Activated naive CD4-positive, alpha-beta T cell treated with anti-CD3 and anti-CD28 coated beads for 36 hours (primary cell): ENCODE data around the gene GUCY2C. TPM values are rescaled to one million over a fixed set of nuclear protein-coding genes. Genes with fewer than 3 reads are reported as not detected.
"Not testable (repeated sequence)": the region's sequence is repeated elsewhere in the genome, so short reads cannot be mapped to it uniquely, and the experiment has no call there.

Experiments
- CTCF ChIA-PET: fragments of 350-600 bp; sonication (Branson Sonifier 250); formaldehyde crosslinking; loops from one replicate; lab custom pipeline; 2021; ENCODE audit warnings: antibody characterized with exemption; lab: Charles Lee
- DNase-seq: peaks from one replicate; pipeline ENCODE4 v3.0.0-alpha.2; 2020
- H3K27ac Mint-ChIP-seq: one replicate; pipeline ENCODE4 v1.8.0; 2021; ENCODE audit warnings: mild to moderate bottlenecking, mixed read lengths
- H3K27me3 Mint-ChIP-seq: one replicate; pipeline ENCODE4 v1.8.0; 2021; ENCODE audit warnings: low read depth, mixed read lengths
- H3K36me3 Mint-ChIP-seq: one replicate; pipeline ENCODE4 v1.8.0; 2021; ENCODE audit warnings: low read depth, mixed read lengths
- H3K4me1 Mint-ChIP-seq: one replicate; pipeline ENCODE4 v1.8.0; 2021; ENCODE audit warnings: low read depth, mixed read lengths
- H3K4me3 Mint-ChIP-seq: one replicate; pipeline ENCODE4 v1.8.0; 2021; ENCODE audit warnings: mild to moderate bottlenecking, moderate library complexity, mixed read lengths
- H3K9me3 Mint-ChIP-seq: one replicate; pipeline ENCODE4 v1.8.0; 2021; ENCODE audit warnings: mixed read lengths
- intact Hi-C: fragments of 100-400 bp; cut with micrococcal nuclease; formaldehyde crosslinking; loops from one replicate; pipeline ENCODE4 v1.15.1; 2023
- total RNA-seq, 2 experiments: library from RNA; stranded (reverse); gene quantifications; one replicate each; pipeline ENCODE4 v1.2.3, GENCODE V29; 2021

GUCY2C gene
- total RNA-seq, 2 experiments from 2014 or later, result not detected

DNA sequence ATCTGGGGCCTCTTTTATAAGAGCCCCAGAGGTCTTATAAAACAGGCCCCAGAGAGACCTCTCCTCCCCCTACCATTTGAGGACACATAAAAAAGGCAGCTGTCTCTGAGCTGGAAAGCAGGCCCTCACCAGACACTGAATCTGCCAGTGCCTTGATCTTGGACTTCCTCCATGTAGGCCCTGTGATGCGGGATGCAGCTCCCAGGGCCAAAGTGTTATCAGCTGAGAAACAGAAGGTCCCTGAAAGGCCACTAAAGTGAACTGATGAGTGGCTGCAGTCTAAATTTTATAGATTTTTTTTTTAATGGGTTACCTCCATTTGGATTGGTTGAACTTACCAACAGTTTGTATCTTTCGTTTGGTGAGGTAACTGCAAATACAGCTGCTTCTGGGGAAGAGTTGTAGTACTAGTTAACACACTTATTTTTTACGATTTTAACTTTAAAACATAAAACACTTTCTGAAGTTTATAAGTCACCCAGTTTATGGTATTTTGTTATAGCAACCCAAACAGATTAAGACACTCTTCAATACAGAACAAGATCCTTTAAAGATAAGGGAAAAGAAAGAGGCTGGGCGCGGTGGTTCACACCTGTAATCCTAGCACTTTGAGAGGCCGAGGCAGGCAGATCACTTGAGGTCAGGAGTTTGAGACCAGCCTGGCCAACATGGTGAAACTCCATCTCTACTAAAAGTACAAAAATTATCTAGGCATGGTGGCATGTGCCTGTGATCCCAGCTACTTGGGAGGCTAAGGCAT lies 5.6 kb upstream of the GUCY2C start:
- Mint-ChIP-seq H3K4me1 (no peaks in the 10 kb centered on the region), H3K4me3 (no peak overlapping the region), H3K27me3 (no peaks in the 10 kb centered on the region), H3K27ac (no peak overlapping the region), H3K36me3 (no peaks in the 10 kb centered on the region), H3K9me3 (no peaks in the 10 kb centered on the region)
- intact Hi-C loops, result no loop called here
- DNase-seq, result no peak
- CTCF ChIA-PET, result interaction anchor here (0.6 kb wide), 1 partner anchor 84 kb away, joined by 3 read pairs; no protein-coding TSS in a partner anchor

DNA sequence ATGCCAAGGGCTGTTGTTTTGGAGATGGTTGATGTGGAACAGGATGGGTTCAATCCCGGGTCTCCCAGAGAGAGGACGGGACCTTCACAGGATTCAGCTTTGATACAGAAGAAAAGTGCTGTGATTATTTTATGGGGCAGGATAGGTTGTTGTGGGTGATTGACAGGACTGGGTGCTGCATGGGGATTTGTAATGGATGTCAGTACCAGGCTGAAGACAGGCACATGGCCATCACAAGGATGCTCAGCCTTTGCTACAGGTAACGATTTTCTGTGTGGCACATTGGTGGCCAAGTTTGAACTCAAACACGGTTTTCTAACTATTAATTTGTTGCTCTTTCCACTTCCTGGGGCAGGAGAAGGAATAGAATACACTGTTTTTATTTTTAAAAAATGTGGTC lies 4.5 kb upstream of the GUCY2C start:
- CTCF ChIA-PET, result no interaction called here
- H3K36me3 Mint-ChIP-seq, result no peaks in the 10 kb centered on the region

GRCh38 chr12:14699923-14700322 lies 3.5 kb upstream of the GUCY2C start:
- H3K4me3 Mint-ChIP-seq, result no peak overlapping the region
- no peak for DNase-seq
- no peaks in the 10 kb centered on the region for H3K9me3 Mint-ChIP-seq
- H3K27ac Mint-ChIP-seq, result no peak overlapping the region
- intact Hi-C loops, result no loop called here
- H3K36me3 Mint-ChIP-seq, result no peaks in the 10 kb centered on the region
- H3K27me3 Mint-ChIP-seq, result no peaks in the 10 kb centered on the region
- H3K4me1 Mint-ChIP-seq, result no peaks in the 10 kb centered on the region
- CTCF ChIA-PET, result interaction anchor here (0.5 to 1.2 kb wide), 4 partner anchors 20 to 462 kb away, joined by 3 to 4 read pairs (median 3); no protein-coding TSS in a partner anchor

More for the DNA sequence above, 4.5 kb upstream of the GUCY2C start:
- H3K4me3 Mint-ChIP-seq, result no peak overlapping the region
- H3K27ac Mint-ChIP-seq, result no peak overlapping the region
- DNase-seq, result no peak
- no peaks in the 10 kb centered on the region for H3K9me3 Mint-ChIP-seq
- intact Hi-C loops, result no loop called here
- no peaks in the 10 kb centered on the region for H3K4me1 Mint-ChIP-seq
- no peaks in the 10 kb centered on the region for H3K27me3 Mint-ChIP-seq

GRCh38 chr12:14698555-14698954 lies 2.2 kb upstream of the GUCY2C start:
- Mint-ChIP-seq H3K27me3 (no peaks in the 10 kb centered on the region), H3K27ac (no peak overlapping the region), H3K4me1 (no peaks in the 10 kb centered on the region), H3K4me3 (no peak overlapping the region), H3K9me3 (no peaks in the 10 kb centered on the region), H3K36me3 (no peaks in the 10 kb centered on the region)
- intact Hi-C loops, result no loop called here
- no peak for DNase-seq
- CTCF ChIA-PET, result interaction anchor here (1.2 kb wide), 1 partner anchor 33 kb away, joined by 4 read pairs; no protein-coding TSS in a partner anchor

- no peaks in the 10 kb centered on the region for H3K4me1 Mint-ChIP-seq
- H3K27ac Mint-ChIP-seq, result no peak overlapping the region
- no peaks in the 10 kb centered on the region for H3K9me3 Mint-ChIP-seq
- DNase-seq, result no peak
- intact Hi-C loops, result no loop called here
- CTCF ChIA-PET, result no interaction called here
- H3K36me3 Mint-ChIP-seq, result no peaks in the 10 kb centered on the region
- peaks cover 4% of the 10 kb centered on the region for H3K27me3 Mint-ChIP-seq
- H3K4me3 Mint-ChIP-seq, result no peak overlapping the region
Observed at GRCh38 chr12:14695715-14696141, 671 bp downstream of the GUCY2C start.

- no peak for DNase-seq
- H3K27ac Mint-ChIP-seq, result no peak overlapping the region
- CTCF ChIA-PET, result no interaction called here
- no peaks in the 10 kb centered on the region for H3K36me3 Mint-ChIP-seq
- H3K4me1 Mint-ChIP-seq, result no peaks in the 10 kb centered on the region
- no peaks in the 10 kb centered on the region for H3K9me3 Mint-ChIP-seq
- peaks cover 4% of the 10 kb centered on the region for H3K27me3 Mint-ChIP-seq
- intact Hi-C loops, result no loop called here
- no peak overlapping the region for H3K4me3 Mint-ChIP-seq
Observed at GRCh38 chr12:14694970-14695369, 1.4 kb downstream of the GUCY2C start.

- intact Hi-C loops, result no loop called here
- H3K4me1 Mint-ChIP-seq, result no peaks in the 10 kb centered on the region
- H3K36me3 Mint-ChIP-seq, result no peaks in the 10 kb centered on the region
- no peak overlapping the region for H3K4me3 Mint-ChIP-seq
- CTCF ChIA-PET, result no interaction called here
- no peak for DNase-seq
- peaks cover 4% of the 10 kb centered on the region for H3K27me3 Mint-ChIP-seq
- H3K27ac Mint-ChIP-seq, result no peak overlapping the region
- H3K9me3 Mint-ChIP-seq, result no peaks in the 10 kb centered on the region
Observed at GRCh38 chr12:14694145-14694714, 2.2 kb downstream of the GUCY2C start.

- Mint-ChIP-seq H3K36me3 (no peaks in the 10 kb centered on the region), H3K27me3 (peaks cover 4% of the 10 kb centered on the region), H3K27ac (no peak overlapping the region), H3K4me3 (no peak overlapping the region), H3K9me3 (no peaks in the 10 kb centered on the region), H3K4me1 (no peaks in the 10 kb centered on the region)
- CTCF ChIA-PET, result interaction anchor here (0.7 to 0.9 kb wide), 2 partner anchors 484 to 576 kb away, joined by 3 to 4 read pairs; no protein-coding TSS in a partner anchor
- DNase-seq, result no peak
- intact Hi-C loops, result no loop called here
Observed at GRCh38 chr12:14693116-14693515, 3.3 kb downstream of the GUCY2C start.

GRCh38 chr12:14691560-14691959 lies 4.8 kb downstream of the GUCY2C start:
- peaks cover 4% of the 10 kb centered on the region for H3K27me3 Mint-ChIP-seq
- H3K27ac Mint-ChIP-seq, result no peak overlapping the region
- intact Hi-C loops, result no loop called here
- no peak overlapping the region for H3K4me3 Mint-ChIP-seq
- DNase-seq, result no peak
- CTCF ChIA-PET, result no interaction called here
- H3K4me1 Mint-ChIP-seq, result no peaks in the 10 kb centered on the region
- H3K9me3 Mint-ChIP-seq, result no peaks in the 10 kb centered on the region
- no peaks in the 10 kb centered on the region for H3K36me3 Mint-ChIP-seq

DNA sequence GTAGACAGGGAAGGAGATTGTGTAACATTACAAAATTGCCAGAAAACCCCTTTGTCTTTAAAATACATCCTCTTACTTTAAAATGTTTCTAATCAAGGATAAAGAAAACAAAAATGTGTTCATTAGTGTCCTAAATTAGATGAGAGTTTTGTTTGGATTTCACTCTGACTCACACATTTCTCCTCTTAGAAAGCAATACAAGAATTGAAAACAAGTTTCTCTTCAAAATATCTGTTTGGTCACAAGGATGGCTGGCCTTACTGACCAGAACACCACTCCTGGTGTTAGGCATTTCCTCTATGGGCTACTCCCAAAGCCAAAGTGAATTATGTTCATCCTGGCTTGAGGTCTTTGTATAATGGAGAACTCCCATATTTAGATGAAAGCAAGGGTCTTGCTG lies 6.4 kb downstream of the GUCY2C start:
- intact Hi-C loops, result no loop called here
- Mint-ChIP-seq H3K27me3 (peaks cover 4% of the 10 kb centered on the region), H3K4me3 (no peak overlapping the region), H3K9me3 (no peaks in the 10 kb centered on the region), H3K27ac (no peak overlapping the region), H3K4me1 (no peaks in the 10 kb centered on the region), H3K36me3 (no peaks in the 10 kb centered on the region)
- CTCF ChIA-PET, result no interaction called here
- no peak for DNase-seq

- H3K4me1 Mint-ChIP-seq, result no peaks in the 10 kb centered on the region
- no peak overlapping the region for H3K27ac Mint-ChIP-seq
- H3K4me3 Mint-ChIP-seq, result no peak overlapping the region
- DNase-seq, result no peak
- CTCF ChIA-PET, result no interaction called here
- H3K27me3 Mint-ChIP-seq, result peaks cover 4% of the 10 kb centered on the region
- H3K36me3 Mint-ChIP-seq, result no peaks in the 10 kb centered on the region
- intact Hi-C loops, result no loop called here
- H3K9me3 Mint-ChIP-seq, result no peaks in the 10 kb centered on the region
Observed at GRCh38 chr12:14689144-14689543, 7.3 kb downstream of the GUCY2C start.

DNA sequence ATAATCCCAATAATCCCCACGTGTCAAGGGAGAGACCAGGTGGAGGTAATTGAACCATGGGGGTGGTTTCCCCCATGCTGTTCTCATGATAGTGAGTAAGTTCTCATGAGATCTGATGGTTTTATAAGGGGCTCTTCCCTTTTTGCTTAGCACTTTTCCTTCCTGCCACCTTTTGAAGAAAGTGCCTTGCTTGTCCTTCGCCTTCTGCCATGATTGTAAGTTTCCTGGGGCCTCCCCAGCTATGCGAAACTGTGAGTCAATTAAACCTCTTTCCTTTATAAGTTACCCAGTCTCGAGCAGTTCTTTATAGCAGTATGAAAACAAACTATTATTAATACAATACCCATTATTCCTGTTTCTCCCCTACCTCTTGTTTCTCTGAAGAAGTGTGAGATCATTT lies 14.2 kb downstream of the GUCY2C start:
- peak; percentile 57 for DNase-seq
- H3K27ac Mint-ChIP-seq, result peak overlapping the region; percentile 48

DNA sequence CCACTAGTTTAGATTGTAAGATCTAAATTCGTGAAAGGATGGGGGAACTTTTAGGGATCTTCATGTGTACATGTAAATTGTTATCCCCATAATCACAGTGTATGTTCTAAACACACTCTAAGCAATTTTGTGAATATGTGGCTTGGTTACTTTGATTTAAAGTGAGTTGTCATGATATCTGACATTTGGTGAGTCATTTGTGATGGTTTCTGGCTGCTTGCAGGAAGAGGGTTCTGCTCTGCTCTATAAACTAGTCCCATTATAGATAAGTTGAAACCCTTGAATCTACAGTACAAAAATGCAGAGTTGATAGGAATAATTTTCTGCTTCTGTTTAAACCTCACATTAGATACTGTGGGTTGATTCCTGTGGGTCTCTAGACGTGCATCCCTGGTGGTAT lies 14.8 kb downstream of the GUCY2C start:
- no peaks in the 10 kb centered on the region for H3K36me3 Mint-ChIP-seq
- no peak overlapping the region for H3K27ac Mint-ChIP-seq
- no peaks in the 10 kb centered on the region for H3K9me3 Mint-ChIP-seq
- intact Hi-C loops, result no loop called here
- H3K4me3 Mint-ChIP-seq, result no peak overlapping the region
- peaks cover 14% of the 10 kb centered on the region for H3K4me1 Mint-ChIP-seq
- CTCF ChIA-PET, result interaction anchor here (1.2 kb wide), 2 partner anchors 15 to 36 kb away, joined by 4 to 5 read pairs; no protein-coding TSS in a partner anchor
- peak; percentile 8 for DNase-seq
- peaks cover 2% of the 10 kb centered on the region for H3K27me3 Mint-ChIP-seq

More for the DNA sequence above, 14.2 kb downstream of the GUCY2C start:
- CTCF ChIA-PET, H3K9me3 Mint-ChIP-seq, H3K36me3 Mint-ChIP-seq, intact Hi-C loops, H3K27me3 Mint-ChIP-seq, H3K4me3 Mint-ChIP-seq: not testable (repeated sequence)
- H3K4me1 Mint-ChIP-seq, result peaks cover 14% of the 10 kb centered on the region
